ENCODE measurements around the gene EFNA5.

DNA sequence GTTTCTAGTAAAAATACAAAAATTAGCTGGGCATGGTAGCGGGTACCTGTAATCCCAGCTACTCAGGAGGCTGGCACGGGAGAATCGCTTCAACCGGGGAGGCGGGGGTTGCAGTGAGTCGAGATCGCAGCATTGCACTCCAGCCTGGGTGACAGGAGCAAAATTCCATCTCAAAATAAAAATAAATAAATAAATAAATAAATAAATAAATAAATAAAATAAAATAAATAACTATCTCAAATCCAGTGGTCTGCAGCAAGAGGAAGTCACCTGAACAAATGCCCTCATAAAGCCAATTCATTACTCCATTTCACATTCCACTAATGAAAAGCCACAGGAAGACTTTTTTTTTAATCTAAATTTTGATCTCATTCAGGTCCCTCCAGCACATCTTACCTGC lies 114.2 kb downstream of the EFNA5 start:
- TF ChIP-seq CTCF (IDR thresholded peaks at IDR 0.05), result no peak
- no peak for TF ChIP-seq EP300 (IDR thresholded peaks at IDR 0.05)
